NB4 (cell line): ENCODE measurements around the gene XRCC5.

Experiments
- DNase-seq: peaks from one replicate; pipeline ENCODE4 v3.0.0; 2010; ENCODE audit warnings: low read depth
- H3K4me3 ChIP-seq: one replicate; pipeline ENCODE4 v1.5.1; 2011; ENCODE audit warnings: mild to moderate bottlenecking, low read depth, low read length, moderate library complexity
- MYC ChIP-seq: IDR thresholded peaks from 2 replicates; pipeline ENCODE4 v1.6.1; 2011; ENCODE audit warnings: low read depth, low read length
- POLR2A ChIP-seq: IDR thresholded peaks from 2 replicates; pipeline ENCODE4 v1.6.1; 2011; ENCODE audit warnings: mild to moderate bottlenecking; ENCODE audit not compliant: insufficient read length; ENCODE audit errors: extremely low read depth
- TF ChIP-seq, protein P1 (sequence below): IDR thresholded peaks from 2 replicates; pipeline ENCODE4 v1.6.1; 2011; ENCODE audit warnings: low read depth, low read length
- TF ChIP-seq, protein P2 (sequence below): IDR thresholded peaks from one replicate; pipeline ENCODE4 v1.5.1; 2012; ENCODE audit warnings: low read depth, low read length

Gene XRCC5

DNA sequence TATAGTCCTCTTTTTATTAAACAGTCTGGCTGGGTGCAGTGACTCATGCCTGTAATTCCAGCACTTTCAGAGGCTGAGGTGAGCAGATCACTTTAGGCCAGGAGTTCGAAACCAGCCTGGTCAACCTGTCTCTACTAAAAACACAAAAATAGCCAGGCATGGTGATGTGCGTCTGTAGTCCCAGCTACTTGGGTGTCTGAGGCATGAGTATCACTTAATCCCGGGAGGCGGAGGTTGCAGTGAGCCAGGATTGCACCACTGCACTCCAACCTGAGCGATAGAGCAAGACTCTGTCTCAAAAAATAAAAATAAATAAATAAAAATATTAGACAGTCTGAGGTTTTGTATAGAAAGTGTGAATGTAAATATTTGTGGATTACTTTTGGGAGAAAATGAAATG is 17.8 kb downstream of the XRCC5 start:
- no peak overlapping the region for H3K4me3 ChIP-seq
- DNase-seq = no peak
- TF ChIP-seq, protein P1, sequence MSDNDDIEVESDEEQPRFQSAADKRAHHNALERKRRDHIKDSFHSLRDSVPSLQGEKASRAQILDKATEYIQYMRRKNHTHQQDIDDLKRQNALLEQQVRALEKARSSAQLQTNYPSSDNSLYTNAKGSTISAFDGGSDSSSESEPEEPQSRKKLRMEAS = no peak
- TF ChIP-seq, protein P2, sequence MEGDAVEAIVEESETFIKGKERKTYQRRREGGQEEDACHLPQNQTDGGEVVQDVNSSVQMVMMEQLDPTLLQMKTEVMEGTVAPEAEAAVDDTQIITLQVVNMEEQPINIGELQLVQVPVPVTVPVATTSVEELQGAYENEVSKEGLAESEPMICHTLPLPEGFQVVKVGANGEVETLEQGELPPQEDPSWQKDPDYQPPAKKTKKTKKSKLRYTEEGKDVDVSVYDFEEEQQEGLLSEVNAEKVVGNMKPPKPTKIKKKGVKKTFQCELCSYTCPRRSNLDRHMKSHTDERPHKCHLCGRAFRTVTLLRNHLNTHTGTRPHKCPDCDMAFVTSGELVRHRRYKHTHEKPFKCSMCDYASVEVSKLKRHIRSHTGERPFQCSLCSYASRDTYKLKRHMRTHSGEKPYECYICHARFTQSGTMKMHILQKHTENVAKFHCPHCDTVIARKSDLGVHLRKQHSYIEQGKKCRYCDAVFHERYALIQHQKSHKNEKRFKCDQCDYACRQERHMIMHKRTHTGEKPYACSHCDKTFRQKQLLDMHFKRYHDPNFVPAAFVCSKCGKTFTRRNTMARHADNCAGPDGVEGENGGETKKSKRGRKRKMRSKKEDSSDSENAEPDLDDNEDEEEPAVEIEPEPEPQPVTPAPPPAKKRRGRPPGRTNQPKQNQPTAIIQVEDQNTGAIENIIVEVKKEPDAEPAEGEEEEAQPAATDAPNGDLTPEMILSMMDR = no peak
- TF ChIP-seq MYC (no peak), POLR2A (no peak)

DNA sequence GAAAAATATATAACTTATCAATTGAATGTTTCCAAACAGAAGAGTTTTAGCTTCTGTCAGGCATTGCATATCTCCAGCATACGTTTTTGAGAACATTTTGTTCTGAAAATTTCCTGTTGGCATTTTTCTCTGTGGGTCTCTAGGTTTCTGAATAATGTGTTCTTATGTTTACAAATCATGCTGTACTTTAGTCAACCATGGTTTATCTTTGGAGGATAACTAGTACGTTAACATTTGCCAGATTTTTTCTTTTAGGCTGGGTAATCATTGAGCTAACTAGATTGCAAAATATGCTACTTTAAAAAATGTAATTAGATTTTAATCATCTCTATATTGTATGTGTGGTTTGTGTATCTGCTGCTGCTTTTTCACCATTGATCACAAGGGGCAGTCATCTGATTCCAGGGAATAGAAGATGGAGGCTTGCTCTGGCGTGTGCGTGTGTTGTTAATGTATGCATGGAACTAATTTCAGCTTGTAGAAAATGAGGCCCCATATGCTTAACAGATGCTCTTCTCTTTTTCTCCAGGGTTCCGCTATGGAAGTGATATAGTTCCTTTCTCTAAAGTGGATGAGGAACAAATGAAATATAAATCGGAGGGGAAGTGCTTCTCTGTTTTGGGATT is 21.3 kb downstream of the XRCC5 start:
- no peak for DNase-seq
- no peak overlapping the region for H3K4me3 ChIP-seq
- TF ChIP-seq, protein P1 = no peak
- TF ChIP-seq, protein P2 = no peak
- no peak for TF ChIP-seq MYC
- no peak for TF ChIP-seq POLR2A

- no peak for TF ChIP-seq MYC
- no peak for TF ChIP-seq POLR2A
- TF ChIP-seq, protein P1 = no peak
- TF ChIP-seq, protein P2 = no peak
- no peak overlapping the region for H3K4me3 ChIP-seq
- no peak for DNase-seq
Measured at GRCh38 chr2:216131175-216131926, 22.2 kb downstream of the XRCC5 start.

DNA sequence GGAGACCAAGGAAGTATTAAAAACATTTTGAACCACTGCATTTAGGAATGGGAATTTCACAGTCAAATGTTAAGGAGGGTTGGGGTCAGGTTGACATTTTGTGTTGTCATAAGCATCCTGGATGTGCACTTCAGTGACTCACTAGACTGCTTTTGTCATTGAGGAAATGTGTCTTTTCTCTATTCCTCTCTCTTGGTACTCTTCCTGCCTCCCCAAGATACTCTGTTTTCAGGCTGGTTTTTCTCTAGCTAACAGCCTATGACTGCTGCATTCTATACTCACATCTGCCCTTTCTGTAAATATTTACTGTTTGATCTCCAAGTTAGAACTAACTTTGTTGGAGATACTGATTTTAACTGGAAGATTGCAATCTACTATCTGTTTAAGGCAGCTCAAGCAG is 23.4 kb downstream of the XRCC5 start:
- DNase-seq = no peak
- no peak overlapping the region for H3K4me3 ChIP-seq
- TF ChIP-seq POLR2A = no peak
- TF ChIP-seq MYC = no peak
- TF ChIP-seq, protein P2 = no peak
- TF ChIP-seq, protein P1 = no peak

GRCh38 chr2:216133397-216133796 is 24.2 kb downstream of the XRCC5 start:
- no peak for DNase-seq
- no peak overlapping the region for H3K4me3 ChIP-seq
- TF ChIP-seq MYC (no peak), POLR2A (no peak)
- TF ChIP-seq, protein P2 = no peak
- TF ChIP-seq, protein P1 = no peak
